Measurements from ENCODE around the gene GRIK1.

GRCh38 chr21:29655577-29655976 lies 284.2 kb downstream of the GRIK1 start:
- TF ChIP-seq CTCF (IDR thresholded peaks at IDR 0.05; ENCODE audit: low read length) (no peak), EZH2 (IDR thresholded peaks at IDR 0.05; ENCODE audit: borderline replicate concordance, low read length) (no peak)
